ENCODE data around the gene CPS1.

CPS1 gene

GRCh38 chr2:210681491-210681890 is 125.1 kb downstream of the CPS1 start:
- no peak for DNase-seq (ENCODE audit: low read depth)

GRCh38 chr2:210686401-210686800 is 130.0 kb downstream of the CPS1 start:
- DNase-seq (ENCODE audit: low read depth) = no peak

DNA sequence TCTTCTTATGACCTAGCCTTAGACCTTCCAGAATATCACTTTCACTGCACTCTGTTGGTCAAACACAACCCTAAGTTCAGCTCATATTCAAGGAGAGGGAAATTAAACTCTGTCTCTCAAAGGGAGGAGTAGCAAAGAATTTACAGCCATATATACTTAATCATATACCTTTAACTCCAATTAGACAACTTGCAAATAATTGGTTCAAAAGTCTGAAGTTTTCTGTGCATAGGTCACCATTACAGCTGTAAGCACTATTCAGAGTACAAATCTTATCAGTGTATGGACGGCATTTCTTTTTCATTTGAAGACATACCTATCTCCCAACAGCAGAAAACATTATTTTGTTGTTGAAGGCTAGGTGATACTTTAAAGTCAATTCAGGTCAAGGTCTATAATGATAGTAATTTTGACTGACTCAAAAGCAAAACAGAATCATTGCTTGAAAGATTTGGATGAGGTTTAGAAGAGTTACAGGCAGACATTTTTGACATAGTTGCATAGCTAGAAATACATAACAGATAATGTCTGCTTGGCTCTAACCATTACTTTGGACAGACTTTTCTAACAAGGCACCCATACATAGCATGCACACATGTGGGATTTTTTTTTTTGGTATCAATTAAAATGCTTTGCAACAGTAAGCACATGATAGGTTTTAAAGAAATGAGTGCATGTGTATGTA is 131.5 kb downstream of the CPS1 start:
- DNase-seq (ENCODE audit: low read depth) = no peak

DNA sequence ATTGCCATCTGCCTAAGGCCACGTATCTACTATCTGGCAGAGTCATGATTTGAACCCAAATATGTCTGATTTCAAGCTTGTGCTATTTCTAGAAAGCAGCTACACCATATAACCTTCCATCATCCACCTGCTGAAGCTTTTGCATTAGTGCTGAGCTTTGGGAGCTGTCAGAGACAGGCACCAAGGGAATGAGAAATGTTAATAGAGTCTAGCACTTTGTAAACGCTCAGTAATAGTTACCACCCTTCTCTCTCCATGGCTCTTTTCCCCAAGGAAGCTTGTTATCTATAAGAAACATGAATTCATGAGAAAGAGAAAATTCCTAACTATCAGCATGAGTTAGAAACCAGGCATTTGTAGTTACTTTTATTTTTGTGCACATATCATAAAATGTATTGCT is 151.5 kb downstream of the CPS1 start:
- no peak for DNase-seq (ENCODE audit: low read depth)

GRCh38 chr2:210713122-210713521 is 156.7 kb downstream of the CPS1 start:
- DNase-seq (ENCODE audit: low read depth) = no peak

DNA sequence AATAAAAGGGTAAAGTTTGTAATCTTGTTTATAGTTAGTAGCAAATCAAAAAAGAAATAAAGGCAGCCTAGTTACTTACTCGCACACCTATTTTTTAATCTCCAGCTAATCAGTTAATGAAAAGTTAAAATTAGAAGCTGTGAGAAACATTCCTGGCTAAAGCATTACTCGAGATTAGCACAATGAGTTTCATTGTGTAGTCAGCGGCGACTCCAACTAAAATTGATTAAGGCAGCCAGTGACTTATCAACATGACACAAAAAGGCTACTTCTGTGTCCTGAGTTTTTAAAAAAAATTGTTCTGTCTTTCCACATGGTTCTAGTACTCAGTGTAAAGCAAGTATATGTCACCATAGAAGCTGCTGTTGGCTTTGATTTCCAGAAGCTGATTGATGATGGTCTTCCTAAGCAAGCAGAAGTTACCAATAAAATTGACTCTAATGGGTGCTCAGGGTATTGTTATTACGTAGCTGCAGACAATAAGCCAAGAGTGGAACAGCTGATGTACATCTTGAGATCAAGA is 159.2 kb downstream of the CPS1 start:
- DNase-seq (ENCODE audit: low read depth) = no peak

GRCh38 chr2:210718503-210718902 is 162.1 kb downstream of the CPS1 start:
- DNase-seq (ENCODE audit: low read depth) = no peak

GRCh38 chr2:210722092-210722491 is 165.7 kb downstream of the CPS1 start:
- DNase-seq (ENCODE audit: low read depth) = no peak

- no peak for DNase-seq (ENCODE audit: low read depth)
Observed at GRCh38 chr2:210727549-210727948, 171.2 kb downstream of the CPS1 start.

All from T follicular helper cell (primary cell).